ENCODE data around the gene PIRT. TPM values are rescaled to one million over a fixed set of nuclear protein-coding genes. Genes with fewer than 3 reads are reported as not detected.

Gene PIRT
- total RNA-seq, 1 donor from 2014 or later, result not detected

- no peaks in the 10 kb centered on the region for H3K4me1 Mint-ChIP-seq (ENCODE audit: unreplicated experiment)
- no peaks in the 10 kb centered on the region for H3K27me3 Mint-ChIP-seq (ENCODE audit: unreplicated experiment)
- no peak for DNase-seq (ENCODE audit: extremely low spot score, unreplicated experiment)
- H3K9me3 Mint-ChIP-seq (ENCODE audit: unreplicated experiment), result peaks cover 15% of the 10 kb centered on the region
- H3K27ac Mint-ChIP-seq (ENCODE audit: unreplicated experiment), result no peak overlapping the region
- TF ChIP-seq CTCF (IDR thresholded peaks at IDR 0.05), result no peak
- no peak overlapping the region for H3K4me3 Mint-ChIP-seq (ENCODE audit: unreplicated experiment)
- no peaks in the 10 kb centered on the region for H3K36me3 Mint-ChIP-seq (ENCODE audit: unreplicated experiment)
Measured at GRCh38 chr17:10777890-10778289, 60.0 kb downstream of the PIRT start.

GRCh38 chr17:10777131-10777807 is 60.6 kb downstream of the PIRT start:
- TF ChIP-seq CTCF (IDR thresholded peaks at IDR 0.05), result no peak
- no peak overlapping the region for H3K4me3 Mint-ChIP-seq (ENCODE audit: unreplicated experiment)
- DNase-seq (ENCODE audit: extremely low spot score, unreplicated experiment), result no peak
- no peaks in the 10 kb centered on the region for H3K27me3 Mint-ChIP-seq (ENCODE audit: unreplicated experiment)
- H3K9me3 Mint-ChIP-seq (ENCODE audit: unreplicated experiment), result peaks cover 16% of the 10 kb centered on the region
- H3K36me3 Mint-ChIP-seq (ENCODE audit: unreplicated experiment), result no peaks in the 10 kb centered on the region
- H3K4me1 Mint-ChIP-seq (ENCODE audit: unreplicated experiment), result no peaks in the 10 kb centered on the region
- no peak overlapping the region for H3K27ac Mint-ChIP-seq (ENCODE audit: unreplicated experiment)

- TF ChIP-seq CTCF (IDR thresholded peaks at IDR 0.05), result no peak
- Mint-ChIP-seq H3K27me3 (ENCODE audit: unreplicated experiment) (no peaks in the 10 kb centered on the region), H3K9me3 (ENCODE audit: unreplicated experiment) (peaks cover 18% of the 10 kb centered on the region)
Measured at GRCh38 chr17:10776381-10776780, 61.5 kb downstream of the PIRT start.

DNA sequence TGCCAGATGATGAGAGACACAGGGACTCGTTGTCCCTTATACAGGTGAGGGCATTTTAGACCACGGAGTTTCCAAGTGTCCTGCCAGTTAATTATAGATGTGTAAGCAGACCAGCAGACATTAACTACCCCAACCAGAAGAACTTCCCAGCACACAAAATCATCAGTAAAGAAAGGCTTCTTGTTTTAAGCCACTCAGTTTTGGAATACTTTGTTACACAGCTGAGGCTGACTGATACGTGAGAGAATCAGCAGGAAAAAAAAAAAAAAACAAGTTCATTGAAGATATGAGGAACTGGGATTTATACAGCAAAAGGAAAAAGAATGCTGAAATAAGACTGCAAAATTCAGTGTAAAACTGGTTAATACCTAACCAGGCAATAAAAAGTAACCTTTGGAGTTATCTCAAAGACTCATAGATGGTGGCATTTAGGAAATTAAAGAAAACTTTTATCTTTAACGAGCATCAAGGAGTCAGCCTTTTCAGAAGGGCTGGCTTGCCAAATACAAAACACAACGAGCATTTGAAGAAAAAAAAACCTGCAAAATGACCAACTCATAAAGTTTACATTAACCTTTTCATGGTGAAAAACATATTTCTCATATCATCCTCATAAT is 62.0 kb downstream of the PIRT start:
- H3K4me1 Mint-ChIP-seq (ENCODE audit: unreplicated experiment), result no peaks in the 10 kb centered on the region

More at GRCh38 chr17:10776381-10776780, 61.5 kb downstream of the PIRT start:
- DNase-seq (ENCODE audit: extremely low spot score, unreplicated experiment), result no peak
- no peak overlapping the region for H3K4me3 Mint-ChIP-seq (ENCODE audit: unreplicated experiment)
- no peaks in the 10 kb centered on the region for H3K36me3 Mint-ChIP-seq (ENCODE audit: unreplicated experiment)
- no peak overlapping the region for H3K27ac Mint-ChIP-seq (ENCODE audit: unreplicated experiment)
- H3K4me1 Mint-ChIP-seq (ENCODE audit: unreplicated experiment), result no peaks in the 10 kb centered on the region

More for the DNA sequence above, 62.0 kb downstream of the PIRT start:
- DNase-seq (ENCODE audit: extremely low spot score, unreplicated experiment), result no peak
- no peak for TF ChIP-seq CTCF (IDR thresholded peaks at IDR 0.05)
- H3K27me3 Mint-ChIP-seq (ENCODE audit: unreplicated experiment), result no peaks in the 10 kb centered on the region
- peaks cover 20% of the 10 kb centered on the region for H3K9me3 Mint-ChIP-seq (ENCODE audit: unreplicated experiment)
- no peak overlapping the region for H3K4me3 Mint-ChIP-seq (ENCODE audit: unreplicated experiment)
- no peaks in the 10 kb centered on the region for H3K36me3 Mint-ChIP-seq (ENCODE audit: unreplicated experiment)
- no peak overlapping the region for H3K27ac Mint-ChIP-seq (ENCODE audit: unreplicated experiment)
